HG03108 (cell line): ENCODE measurements around the gene CPLANE1.

Experiments
- ATAC-seq: cut with Tn5 transposase; IDR thresholded peaks from one replicate; pipeline ENCODE4 v1.9.1; 2021; ENCODE audit warnings: moderate library complexity; ENCODE audit not compliant: unreplicated experiment

Gene CPLANE1

GRCh38 chr5:37071901-37072581 lies 177.1 kb downstream of the CPLANE1 start:
- no peak for ATAC-seq

- ATAC-seq, result no peak
These were observed 177.7 kb downstream of the CPLANE1 start for GRCh38 chr5:37071487-37071886.

GRCh38 chr5:37064442-37064841 lies 184.7 kb downstream of the CPLANE1 start:
- ATAC-seq, result no peak

GRCh38 chr5:37063739-37064138 lies 185.4 kb downstream of the CPLANE1 start:
- ATAC-seq, result no peak

GRCh38 chr5:37060030-37060429 lies 189.1 kb downstream of the CPLANE1 start:
- no peak for ATAC-seq

DNA sequence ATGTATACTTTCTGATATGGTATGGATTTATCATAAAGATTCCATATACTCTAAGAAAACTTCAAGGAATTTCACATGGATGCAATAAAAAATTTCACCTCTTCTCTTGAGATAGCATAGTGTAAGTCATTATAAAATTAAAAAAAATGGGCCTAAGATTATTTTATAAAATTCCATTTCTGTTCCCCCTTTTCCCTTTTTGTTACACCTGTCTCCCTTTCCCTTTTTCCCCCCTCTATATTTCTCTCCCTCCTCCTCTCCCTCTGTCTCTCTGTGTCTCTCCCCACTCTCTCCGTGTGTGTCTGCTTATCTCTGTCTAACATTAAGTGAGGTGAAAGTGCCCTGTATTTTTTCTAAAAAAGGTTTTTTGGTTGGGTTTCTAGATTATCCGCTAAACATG lies 192.4 kb downstream of the CPLANE1 start:
- no peak for ATAC-seq
